GM21360 (cell line): ENCODE results near the gene ST3GAL4.
"Not testable (repeated sequence)": the region's sequence is repeated elsewhere in the genome, so short reads cannot be mapped to it uniquely, and the experiment has no call there.

Experiments used
- ATAC-seq: cut with Tn5 transposase; IDR thresholded peaks from one replicate; pipeline ENCODE4 v1.9.1; 2021; ENCODE audit warnings: mild to moderate bottlenecking, moderate library complexity; ENCODE audit not compliant: unreplicated experiment

Gene ST3GAL4

GRCh38 chr11:126345759-126346585 lies 9.5 kb upstream of the ST3GAL4 start:
- no peak for ATAC-seq

GRCh38 chr11:126346586-126346940 lies 8.9 kb upstream of the ST3GAL4 start:
- ATAC-seq = no peak

- not testable (repeated sequence) for ATAC-seq
These were observed 8.5 kb upstream of the ST3GAL4 start for GRCh38 chr11:126346946-126347345.

GRCh38 chr11:126347751-126348668 lies 7.5 kb upstream of the ST3GAL4 start:
- ATAC-seq = no peak

- no peak for ATAC-seq
These were observed 6.5 kb upstream of the ST3GAL4 start for GRCh38 chr11:126348806-126349582.

- ATAC-seq = no peak
These were observed 4.7 kb upstream of the ST3GAL4 start for GRCh38 chr11:126350836-126351235.

- no peak for ATAC-seq
These were observed 3.3 kb upstream of the ST3GAL4 start for GRCh38 chr11:126352163-126352562.

- ATAC-seq = no peak
These were observed 2.3 kb upstream of the ST3GAL4 start for GRCh38 chr11:126352934-126353801.

GRCh38 chr11:126354631-126355323 lies 709 bp upstream of the ST3GAL4 start:
- ATAC-seq = peak; percentile 26

GRCh38 chr11:126355926-126356897 lies 726 bp downstream of the ST3GAL4 start:
- ATAC-seq = peak; percentile 10

- ATAC-seq = no peak
These were observed 1.8 kb downstream of the ST3GAL4 start for GRCh38 chr11:126357055-126357962.

GRCh38 chr11:126357969-126358762 lies 2.7 kb downstream of the ST3GAL4 start:
- ATAC-seq = no peak

GRCh38 chr11:126358763-126359160 lies 3.3 kb downstream of the ST3GAL4 start:
- ATAC-seq = no peak

- ATAC-seq = no peak
These were observed 4.1 kb downstream of the ST3GAL4 start for GRCh38 chr11:126359431-126360048.

- ATAC-seq = no peak
These were observed 4.6 kb downstream of the ST3GAL4 start for GRCh38 chr11:126360049-126360446.

- no peak for ATAC-seq
These were observed 5.9 kb downstream of the ST3GAL4 start for GRCh38 chr11:126361400-126361799.
